Measurements from ENCODE around the gene WWP2.
"Not testable (repeated sequence)": the region's sequence is repeated elsewhere in the genome, so short reads cannot be mapped to it uniquely, and the experiment has no call there.

WWP2 gene

GRCh38 chr16:69952116-69952515 lies 190.0 kb downstream of the WWP2 start:
- not testable (repeated sequence) for DNase-seq

GRCh38 chr16:69952572-69953355 lies 190.6 kb downstream of the WWP2 start:
- not testable (repeated sequence) for DNase-seq

- DNase-seq: not testable (repeated sequence)
These were observed 192.1 kb downstream of the WWP2 start for GRCh38 chr16:69954241-69954640.

- not testable (repeated sequence) for DNase-seq
These were observed 201.2 kb downstream of the WWP2 start for GRCh38 chr16:69963312-69963711.

- DNase-seq: not testable (repeated sequence)
These were observed 203.0 kb downstream of the WWP2 start for GRCh38 chr16:69964960-69965660.

DNA sequence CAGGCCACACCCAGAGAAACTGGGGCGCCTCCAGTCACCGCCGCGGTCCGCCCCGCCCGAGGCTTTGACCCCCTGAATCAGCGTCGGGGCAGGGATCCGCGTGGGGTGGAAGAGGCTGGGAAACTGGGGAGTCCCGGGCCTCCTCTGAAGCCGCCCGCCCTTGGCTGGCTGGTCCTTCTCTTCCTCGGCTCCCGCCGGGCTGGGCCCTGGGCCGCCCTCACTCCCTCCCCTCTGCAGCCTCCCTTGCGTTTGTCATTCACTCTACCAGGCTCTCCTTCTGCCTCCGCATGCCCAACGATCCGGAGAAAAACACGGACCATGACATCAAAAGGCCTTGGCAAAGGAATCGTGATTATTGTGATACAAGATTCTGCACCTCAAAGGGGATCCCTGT lies 203.5 kb downstream of the WWP2 start:
- DNase-seq: not testable (repeated sequence)

GRCh38 chr16:69967688-69968087 lies 205.6 kb downstream of the WWP2 start:
- DNase-seq: not testable (repeated sequence)

DNA sequence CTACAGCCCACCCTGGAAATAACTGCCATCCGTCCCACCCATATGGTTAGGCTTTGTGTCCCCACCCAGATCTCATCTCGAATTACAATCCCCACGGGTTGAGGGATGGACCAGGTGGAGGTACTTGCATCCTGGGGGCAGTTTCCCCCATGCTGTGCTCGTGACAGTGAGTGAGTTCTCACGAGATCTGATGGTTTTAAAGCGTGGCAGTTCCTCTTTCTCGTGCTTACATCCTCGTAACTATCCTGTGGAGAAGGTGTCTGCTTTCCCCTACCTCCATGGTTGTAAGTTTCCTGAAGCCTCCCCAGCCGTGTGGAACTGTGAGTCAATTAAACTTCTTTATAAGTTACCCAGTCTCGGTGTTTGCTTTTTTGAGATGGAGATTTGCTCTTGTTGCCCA lies 206.0 kb downstream of the WWP2 start:
- not testable (repeated sequence) for DNase-seq

DNA sequence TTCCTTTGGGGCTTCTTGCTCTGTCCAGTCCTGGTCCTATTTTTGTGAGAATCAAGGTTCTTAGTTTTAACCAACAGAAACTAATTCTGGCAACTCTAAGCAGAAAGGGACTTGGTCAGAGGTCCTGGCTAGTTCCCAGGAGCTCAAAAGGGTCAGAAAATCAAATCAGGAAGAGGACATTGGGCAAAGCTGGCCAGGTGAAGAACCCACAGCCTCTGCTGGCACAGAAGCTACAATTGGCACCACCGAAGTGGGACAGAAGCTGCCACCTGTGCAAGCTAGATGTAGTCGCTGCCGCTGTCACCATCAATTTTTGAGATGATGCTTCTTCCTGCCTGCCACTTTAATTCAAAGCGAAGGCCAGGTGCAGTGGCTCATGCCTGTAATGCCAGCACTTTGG lies 207.5 kb downstream of the WWP2 start:
- DNase-seq: not testable (repeated sequence)

DNA sequence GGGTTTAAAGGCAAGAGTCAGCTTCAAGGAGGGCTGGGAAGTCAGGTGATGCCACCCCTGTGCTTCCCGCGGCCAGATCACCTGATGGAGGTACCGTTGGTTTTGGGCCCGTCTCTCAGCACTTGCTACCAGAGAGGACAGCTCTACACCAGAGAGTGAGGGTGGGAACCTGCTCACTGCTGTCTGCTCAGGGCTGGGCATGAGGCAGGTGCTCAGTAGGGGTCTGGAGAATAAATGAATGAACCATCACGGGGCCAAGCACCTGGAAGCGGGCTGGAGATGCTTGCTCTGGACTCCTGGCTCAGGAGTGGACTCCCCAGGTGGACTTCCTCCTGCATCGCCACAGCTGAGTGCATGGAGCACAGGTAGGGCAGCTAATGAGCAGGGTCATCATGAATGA lies 210.0 kb downstream of the WWP2 start:
- not testable (repeated sequence) for DNase-seq

GRCh38 chr16:69972935-69973334 lies 210.8 kb downstream of the WWP2 start:
- DNase-seq: not testable (repeated sequence)

- not testable (repeated sequence) for DNase-seq
These were observed 223.1 kb downstream of the WWP2 start for GRCh38 chr16:69985196-69985595.
